NCI-H524 (cell line): ENCODE data around the gene ADCK2.
"Not testable (repeated sequence)": the region's sequence is repeated elsewhere in the genome, so short reads cannot be mapped to it uniquely, and the experiment has no call there.

Source experiments
- DNase-seq, 2 experiments: peaks; one replicate each; lab custom pipeline; 2025; lab: John Stamatoyannopoulos, UW

Gene ADCK2

DNA sequence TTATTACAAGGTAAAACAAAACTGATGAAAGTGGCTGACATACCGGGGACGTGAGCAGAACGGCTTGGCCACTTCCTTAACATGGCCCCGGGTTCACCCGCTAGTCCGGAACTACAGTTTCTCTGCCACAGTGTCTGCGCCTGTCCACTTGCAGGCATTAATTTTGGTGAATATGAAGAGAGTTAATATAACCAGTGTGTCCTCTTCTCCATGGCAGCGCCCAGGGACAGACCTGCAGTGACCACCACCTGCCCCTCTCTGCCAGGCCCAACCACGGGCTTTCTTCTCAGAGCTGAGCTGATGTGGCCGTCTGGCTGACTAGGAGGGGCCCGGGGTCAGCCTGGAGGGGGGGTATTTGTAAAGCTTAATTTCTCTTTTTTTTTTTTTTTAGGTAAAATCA lies 22.6 kb downstream of the ADCK2 start:
- DNase-seq: no peak

GRCh38 chr7:140696024-140696679 lies 23.4 kb downstream of the ADCK2 start:
- peak; percentile 83 to 91 for DNase-seq

DNA sequence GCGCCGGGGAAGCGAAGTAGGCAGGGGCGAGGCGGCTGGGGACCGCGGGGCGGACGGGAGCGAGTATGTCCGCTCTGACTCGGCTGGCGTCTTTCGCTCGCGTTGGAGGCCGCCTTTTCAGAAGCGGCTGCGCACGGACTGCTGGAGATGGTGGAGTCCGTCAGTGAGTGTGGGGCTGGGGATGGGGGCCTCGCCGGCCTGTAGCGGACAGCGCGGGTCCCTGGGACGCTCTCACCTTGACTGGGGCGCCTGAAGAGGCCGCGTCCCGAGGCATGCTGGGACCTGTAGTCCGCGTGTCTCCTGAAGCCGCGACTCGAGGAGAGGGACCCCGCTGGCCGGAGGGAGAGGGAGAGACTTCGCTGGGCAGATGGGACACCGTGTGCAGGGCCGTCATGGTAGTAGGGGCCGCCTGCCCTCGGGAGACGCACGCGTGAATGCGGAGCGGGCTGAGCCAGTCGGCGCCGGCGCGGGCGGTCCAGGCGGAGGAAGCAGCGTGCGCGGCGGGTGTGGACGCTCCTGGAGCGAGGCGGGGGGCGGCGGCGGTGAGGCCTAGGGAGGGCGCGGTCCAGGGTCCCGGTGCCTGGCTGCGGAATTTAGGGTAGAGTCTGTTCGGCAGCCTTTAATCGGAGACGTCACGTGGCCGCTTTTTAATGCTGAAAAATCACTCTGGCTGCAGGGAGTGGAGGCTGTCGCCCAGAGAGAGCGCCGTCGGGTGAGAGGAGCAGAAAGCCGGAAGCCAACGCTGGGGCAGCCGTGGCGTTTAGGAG lies 24.1 kb downstream of the ADCK2 start, which contains the start of gene NDUFB2:
Gene NDUFB2 (plus strand): TSS at position 29 of the 767 bp plus-strand sequence. CDS start 37 bp downstream, at position 66.
- peak; percentile 82 to 92 for DNase-seq

DNA sequence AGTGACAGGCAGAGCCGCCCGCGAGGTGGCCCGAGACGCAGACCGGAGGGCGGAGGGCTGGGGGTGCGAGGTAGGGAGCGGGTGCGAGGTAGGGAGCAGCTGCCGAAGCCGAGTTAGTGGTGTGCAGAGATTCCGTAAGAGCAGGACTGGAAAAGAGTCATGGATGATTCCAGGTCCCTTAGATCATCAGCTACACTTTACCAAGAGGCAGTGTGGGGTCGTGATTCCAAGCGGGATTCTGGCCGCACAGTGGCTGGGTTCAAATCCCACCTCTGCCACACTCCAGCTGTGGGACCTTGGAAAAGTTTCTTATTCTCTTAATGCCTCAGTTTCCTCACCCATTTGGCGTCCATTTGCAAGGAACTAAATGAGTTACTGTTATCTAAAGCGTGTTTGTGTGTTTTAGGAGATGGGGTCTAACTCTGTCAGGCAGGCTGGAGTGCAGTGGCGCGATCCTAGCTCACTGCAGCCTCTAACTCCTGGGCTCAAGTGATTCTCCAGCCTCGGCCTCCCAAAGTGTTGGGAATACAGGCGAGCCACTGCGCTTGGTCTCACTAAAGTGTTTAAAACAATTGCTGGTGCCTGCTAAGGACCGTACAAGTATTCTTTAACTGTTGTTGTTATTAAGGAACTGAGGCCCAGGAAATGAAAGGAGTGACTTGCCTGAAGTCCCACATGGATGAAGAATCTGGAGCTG lies 24.9 kb downstream of the ADCK2 start:
- no peak for DNase-seq

DNA sequence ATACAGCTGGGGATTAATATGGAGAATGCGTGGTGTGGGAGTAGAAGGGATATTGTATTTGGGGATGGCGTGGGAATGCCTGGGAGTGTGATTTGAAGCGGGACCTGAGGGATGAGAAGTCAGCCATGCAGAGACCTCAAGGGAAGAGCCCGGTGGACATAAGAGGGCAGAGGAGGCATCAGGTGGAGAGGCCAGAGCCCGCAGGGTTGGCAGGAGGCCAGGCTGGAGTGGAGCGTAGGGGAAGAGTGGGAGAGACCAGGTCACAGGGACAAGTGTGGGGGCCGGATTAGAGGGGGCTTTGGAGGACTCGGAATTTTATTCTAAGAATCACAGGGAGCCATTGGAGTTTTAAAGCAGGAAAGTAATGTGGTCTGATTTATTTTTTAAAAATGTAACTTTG lies 25.7 kb downstream of the ADCK2 start:
- DNase-seq: no peak

GRCh38 chr7:140702774-140703173 lies 30.0 kb downstream of the ADCK2 start:
- no peak for DNase-seq

DNA sequence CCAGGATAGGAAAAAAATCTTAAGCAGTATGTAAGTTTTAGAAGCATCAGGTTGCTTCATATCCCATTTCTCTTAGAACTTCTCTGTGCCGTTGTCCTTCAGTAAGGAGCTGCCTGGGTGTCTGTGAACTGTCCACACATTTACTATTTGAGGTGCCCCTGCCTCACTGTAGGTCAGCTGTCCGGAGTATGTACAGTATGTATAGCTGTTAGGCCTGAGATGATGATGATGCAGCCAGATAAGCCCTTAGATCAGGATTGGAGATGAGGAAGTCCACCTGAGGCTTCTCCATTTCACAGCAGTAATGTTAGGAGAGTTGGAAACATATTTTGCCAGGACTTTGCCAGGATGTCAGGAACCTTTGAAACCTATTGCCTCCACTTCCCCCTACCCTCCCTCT lies 31.5 kb downstream of the ADCK2 start:
- DNase-seq: no peak

DNA sequence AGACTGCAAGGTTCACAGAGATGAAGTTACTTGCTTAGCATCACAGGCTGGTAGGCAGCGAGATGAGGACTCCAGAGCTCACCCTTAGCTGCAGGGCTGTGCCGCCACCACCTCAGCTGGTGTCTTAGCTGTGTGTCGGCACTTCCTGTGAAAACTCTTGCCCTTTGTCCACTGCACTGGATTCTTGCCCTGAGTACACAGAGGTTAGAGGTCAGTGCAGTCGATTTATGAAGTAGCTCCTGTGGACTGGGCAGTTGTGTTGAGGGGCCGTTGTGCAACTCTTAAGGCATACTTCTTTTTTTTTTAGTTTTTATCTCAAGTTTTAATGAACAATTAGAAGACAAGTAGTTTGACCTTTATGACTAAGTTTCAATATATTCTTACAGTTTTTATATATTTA lies 34.4 kb downstream of the ADCK2 start:
- no peak for DNase-seq

GRCh38 chr7:140708764-140709163 lies 36.0 kb downstream of the ADCK2 start:
- not testable (repeated sequence) for DNase-seq

DNA sequence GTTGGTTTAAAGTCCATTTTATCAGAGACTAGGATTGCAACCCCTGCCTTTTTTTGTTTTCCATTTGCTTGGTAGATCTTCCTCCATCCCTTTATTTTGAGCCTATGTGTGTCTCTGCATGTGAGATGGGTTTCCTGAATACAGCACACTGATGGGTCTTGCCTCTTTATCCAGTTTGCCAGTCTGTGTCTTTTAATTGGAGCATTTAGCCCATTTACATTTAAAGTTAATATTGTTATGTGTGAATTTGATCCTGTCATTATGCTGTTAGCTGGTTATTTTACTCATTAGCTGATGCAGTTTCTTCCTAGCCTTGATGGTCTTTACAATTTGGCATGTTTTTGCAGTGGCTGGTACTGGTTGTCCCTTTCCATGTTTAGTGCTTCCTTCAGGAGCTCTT lies 39.6 kb downstream of the ADCK2 start:
- not testable (repeated sequence) for DNase-seq

GRCh38 chr7:140714331-140715040 lies 41.7 kb downstream of the ADCK2 start:
- no peak for DNase-seq

DNA sequence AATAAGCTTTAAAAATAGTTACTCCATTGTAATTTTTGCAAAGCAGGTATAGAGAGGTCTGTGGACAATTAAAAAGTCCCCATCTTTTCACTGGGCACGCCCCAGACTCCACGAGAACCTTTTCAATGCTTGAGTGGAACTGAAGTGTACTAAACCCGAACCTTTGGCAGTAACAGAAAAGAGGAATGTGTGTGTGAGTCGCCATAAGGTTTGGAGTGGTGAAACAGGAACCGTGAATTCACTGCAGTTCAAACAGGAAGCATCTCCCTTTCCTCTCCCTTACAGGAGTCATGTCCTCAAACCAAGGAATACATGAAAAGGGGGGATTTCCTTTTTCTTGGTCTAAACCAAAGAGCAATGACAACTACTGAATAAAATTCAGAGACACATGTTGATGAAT lies 47.0 kb downstream of the ADCK2 start:
- DNase-seq: no peak

DNA sequence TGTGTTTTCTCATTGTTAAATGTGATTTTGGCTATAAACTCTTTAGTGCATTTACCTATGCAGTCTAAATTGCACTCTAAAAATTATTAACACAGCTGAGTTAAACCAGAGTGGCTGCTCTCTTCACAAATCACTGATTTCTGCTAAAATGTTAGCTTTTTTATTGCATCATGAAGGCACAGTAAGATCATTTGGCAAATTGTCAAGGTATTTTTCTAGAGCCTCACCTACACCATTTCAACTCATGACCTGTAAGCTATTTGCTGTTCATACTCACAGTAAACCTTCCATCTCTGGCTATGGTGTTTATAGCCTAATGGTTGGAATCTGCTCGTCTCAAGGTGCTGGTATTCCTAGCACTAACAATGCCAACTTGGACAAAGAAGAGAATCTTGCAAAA lies 49.5 kb downstream of the ADCK2 start:
- DNase-seq: no peak

- no peak for DNase-seq
Measured at GRCh38 chr7:140723006-140723405, 50.3 kb downstream of the ADCK2 start.

DNA sequence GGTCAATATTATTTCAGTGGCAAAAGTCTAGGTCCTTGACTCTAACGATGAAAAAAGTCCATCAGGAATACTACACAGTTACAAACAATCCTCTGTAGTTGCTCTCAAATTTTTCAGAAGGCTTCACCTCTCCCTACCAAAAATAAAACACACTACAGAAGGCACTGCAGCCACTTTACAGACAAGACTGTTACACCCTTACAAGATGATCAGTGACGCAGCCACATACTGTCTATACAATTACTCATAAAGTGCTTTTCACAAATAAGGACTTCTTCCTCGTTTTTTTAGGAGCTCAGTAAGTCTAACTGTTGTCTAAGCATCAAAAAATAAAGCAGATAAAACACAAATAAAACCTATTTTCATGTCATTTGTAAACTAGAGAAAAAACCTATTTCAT lies 50.8 kb downstream of the ADCK2 start:
- no peak for DNase-seq

- DNase-seq: no peak
Measured at GRCh38 chr7:140724706-140725105, 52.0 kb downstream of the ADCK2 start.

GRCh38 chr7:140726281-140726680 lies 53.5 kb downstream of the ADCK2 start:
- peak; percentile 8 to 47 for DNase-seq

- no peak for DNase-seq
Measured at GRCh38 chr7:140732416-140732815, 59.7 kb downstream of the ADCK2 start.

- DNase-seq: no peak
Measured at GRCh38 chr7:140734096-140734495, 61.4 kb downstream of the ADCK2 start.

GRCh38 chr7:140734729-140735128 lies 62.0 kb downstream of the ADCK2 start:
- DNase-seq: no peak

- no peak for DNase-seq
Measured at GRCh38 chr7:140738280-140738679, 65.5 kb downstream of the ADCK2 start.

DNA sequence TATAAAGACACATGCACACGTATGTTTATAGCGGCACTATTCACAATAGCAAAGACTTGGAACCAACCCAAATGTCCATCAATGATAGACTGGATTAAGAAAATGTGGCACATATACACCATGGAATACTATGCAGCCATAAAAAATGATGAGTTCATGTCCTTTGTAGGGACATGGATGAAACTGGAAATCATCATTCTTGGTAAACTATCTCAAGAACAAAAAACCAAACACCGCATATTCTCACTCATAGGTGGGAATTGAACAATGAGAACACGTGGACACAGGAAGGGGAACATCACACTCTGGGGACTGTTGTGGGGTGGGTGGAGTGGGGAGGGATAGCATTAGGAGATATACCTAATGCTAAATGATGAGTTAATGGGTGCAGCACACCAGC lies 70.5 kb downstream of the ADCK2 start:
- DNase-seq: not testable (repeated sequence)
